Fibroblast of lung (primary cell): ENCODE measurements around the gene ANKRD44.

ENCODE experiments used
- EZH2 ChIP-seq: IDR thresholded peaks from 2 replicates; pipeline ENCODE4 v1.5.1; 2012; ENCODE audit warnings: low read length, control low read depth, mild to moderate bottlenecking; ENCODE audit errors: missing control alignments
- TF ChIP-seq, protein P1 (sequence below), 2 donors: IDR thresholded peaks in 1 of 2; conservative IDR thresholded peaks in 1 of 2; 1 replicate in 1 of 2; 2 replicates in 1 of 2; pipeline ENCODE4 v1.5.1; 2011 to 2012; ENCODE audit warnings: low read length in 2 of 2, control low read depth in 1 of 2, inconsistent platforms in 1 of 2, low read depth in 1 of 2, mild to moderate bottlenecking in 1 of 2

DNA sequence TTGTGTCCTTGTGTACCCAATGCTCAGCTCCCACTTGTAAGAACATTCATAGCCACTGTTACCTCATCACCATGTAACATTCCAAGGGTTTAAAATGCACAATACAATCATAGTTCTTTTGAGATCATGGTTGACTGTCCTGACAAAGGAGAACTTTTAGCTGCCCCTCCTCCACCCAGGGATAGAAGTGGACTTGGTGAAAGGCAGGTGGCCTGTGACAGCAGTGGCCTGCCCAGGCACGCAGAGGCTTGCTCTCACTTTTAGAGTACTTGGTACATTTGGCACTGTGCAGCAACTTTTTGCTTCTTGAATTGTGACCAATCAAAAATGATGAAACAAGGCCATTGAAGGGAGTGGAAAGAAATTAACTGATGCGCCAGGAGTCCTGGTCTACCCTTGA lies 108.7 kb downstream of the ANKRD44 start:
- TF ChIP-seq, protein P1, sequence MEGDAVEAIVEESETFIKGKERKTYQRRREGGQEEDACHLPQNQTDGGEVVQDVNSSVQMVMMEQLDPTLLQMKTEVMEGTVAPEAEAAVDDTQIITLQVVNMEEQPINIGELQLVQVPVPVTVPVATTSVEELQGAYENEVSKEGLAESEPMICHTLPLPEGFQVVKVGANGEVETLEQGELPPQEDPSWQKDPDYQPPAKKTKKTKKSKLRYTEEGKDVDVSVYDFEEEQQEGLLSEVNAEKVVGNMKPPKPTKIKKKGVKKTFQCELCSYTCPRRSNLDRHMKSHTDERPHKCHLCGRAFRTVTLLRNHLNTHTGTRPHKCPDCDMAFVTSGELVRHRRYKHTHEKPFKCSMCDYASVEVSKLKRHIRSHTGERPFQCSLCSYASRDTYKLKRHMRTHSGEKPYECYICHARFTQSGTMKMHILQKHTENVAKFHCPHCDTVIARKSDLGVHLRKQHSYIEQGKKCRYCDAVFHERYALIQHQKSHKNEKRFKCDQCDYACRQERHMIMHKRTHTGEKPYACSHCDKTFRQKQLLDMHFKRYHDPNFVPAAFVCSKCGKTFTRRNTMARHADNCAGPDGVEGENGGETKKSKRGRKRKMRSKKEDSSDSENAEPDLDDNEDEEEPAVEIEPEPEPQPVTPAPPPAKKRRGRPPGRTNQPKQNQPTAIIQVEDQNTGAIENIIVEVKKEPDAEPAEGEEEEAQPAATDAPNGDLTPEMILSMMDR (conservative IDR thresholded peaks at IDR 0.05 in 1 of 2, IDR thresholded peaks at IDR 0.05 in 1 of 2; ENCODE audit: low read depth in 1 of 2, low read length in 2 of 2), result no peak
- no peak for TF ChIP-seq EZH2
